Cortex of kidney (tissue), 1 donor: ENCODE data around the gene PIM1.

ENCODE experiments used
- DNase-seq: peaks from one replicate; lab custom pipeline; 2025; lab: John Stamatoyannopoulos, UW

Gene PIM1

GRCh38 chr6:37222992-37223391 is 53.0 kb downstream of the PIM1 start:
- DNase-seq: no peak
